GM23338 (cell line): ENCODE data around the gene RASAL3. TPM values are rescaled to one million over a fixed set of nuclear protein-coding genes. Genes with fewer than 3 reads are reported as not detected.

Source experiments
- ATAC-seq: fragments of 200-7000 bp; cut with Tn5 transposase; 3 replicates; pipeline ENCODE4 v1.9.1; 2020
- DNase-seq: peaks from one replicate; pipeline ENCODE4 v3.0.0-alpha.2; 2015; ENCODE audit warnings: low spot score
- H2AFZ ChIP-seq: fragments of 200-600 bp; sonication (generic); 2 replicates; pipeline ENCODE4 v1.8.0; 2016; ENCODE audit warnings: antibody characterized with exemption, mild to moderate bottlenecking, moderate library complexity
- H3F3A ChIP-seq: fragments of 200-600 bp; sonication (generic); replicated peaks from 2 replicates; pipeline ENCODE4 v1.8.0; 2017; ENCODE audit warnings: antibody characterized with exemption, mixed run types, low read depth
- H3K27ac ChIP-seq: fragments of 200-600 bp; sonication (generic); 2 replicates; pipeline ENCODE4 v1.6.1; 2016; ENCODE audit warnings: low read depth
- H3K27me3 ChIP-seq: fragments of 200-600 bp; sonication (generic); 2 replicates; pipeline ENCODE4 v1.8.0; 2016; ENCODE audit warnings: mild to moderate bottlenecking, mixed run types, moderate library complexity; ENCODE audit not compliant: insufficient read depth
- H3K36me3 ChIP-seq: fragments of 200-600 bp; sonication (generic); 2 replicates; pipeline ENCODE4 v1.8.0; 2016; ENCODE audit warnings: mild to moderate bottlenecking; ENCODE audit not compliant: insufficient read depth
- H3K4me1 ChIP-seq: fragments of 200-600 bp; sonication (generic); 2 replicates; pipeline ENCODE4 v1.8.0; 2016; ENCODE audit warnings: mild to moderate bottlenecking, moderate library complexity; ENCODE audit not compliant: insufficient read depth
- H3K4me2 ChIP-seq: fragments of 200-600 bp; sonication (generic); 2 replicates; pipeline ENCODE4 v1.7.1; 2017; ENCODE audit warnings: mixed run types
- H3K4me3 ChIP-seq: fragments of 200-600 bp; sonication (generic); 2 replicates; pipeline ENCODE4 v1.6.1; 2016; ENCODE audit warnings: mixed run types
- H3K79me2 ChIP-seq: fragments of 200-600 bp; sonication (generic); replicated peaks from 2 replicates; pipeline ENCODE4 v1.8.0; 2017; ENCODE audit warnings: mild to moderate bottlenecking; ENCODE audit not compliant: insufficient read depth
- H3K9me2 ChIP-seq: fragments of 200-600 bp; sonication (generic); 2 replicates; pipeline ENCODE4 v1.8.0; 2017; ENCODE audit not compliant: insufficient read depth
- H4K20me1 ChIP-seq: fragments of 200-600 bp; sonication (generic); replicated peaks from 2 replicates; pipeline ENCODE4 v1.8.0; 2017; ENCODE audit warnings: mild to moderate bottlenecking; ENCODE audit not compliant: insufficient read depth
- H3K27ac Mint-ChIP-seq: 2 replicates; pipeline ENCODE4 v1.8.0; 2020; ENCODE audit warnings: inconsistent platforms, mild to moderate bottlenecking, moderate library complexity, mixed read lengths
- H3K27me3 Mint-ChIP-seq: 3 replicates; pipeline ENCODE4 v1.8.0; 2022; ENCODE audit warnings: low read depth, mild to moderate bottlenecking, moderate library complexity, mixed read lengths, inconsistent platforms; ENCODE audit not compliant: insufficient read depth, poor library complexity
- H3K36me3 Mint-ChIP-seq: 3 replicates; pipeline ENCODE4 v1.8.0; 2021; ENCODE audit warnings: low read depth, mild to moderate bottlenecking, inconsistent platforms, moderate library complexity, mixed read lengths
- H3K4me1 Mint-ChIP-seq: 3 replicates; pipeline ENCODE4 v1.8.0; 2020; ENCODE audit warnings: mild to moderate bottlenecking, inconsistent platforms, mixed read lengths
- H3K4me3 Mint-ChIP-seq: 3 replicates; pipeline ENCODE4 v1.8.0; 2021; ENCODE audit warnings: moderate library complexity, mild to moderate bottlenecking, inconsistent platforms, mixed read lengths
- H3K9me3 Mint-ChIP-seq: 3 replicates; pipeline ENCODE4 v1.8.0; 2020; ENCODE audit warnings: moderate library complexity, mild to moderate bottlenecking, inconsistent platforms, mixed read lengths
- CREB1 ChIP-seq: fragments of 250-450 bp; sonication (Bioruptor Pico); IDR thresholded peaks from 2 replicates; pipeline ENCODE4 v1.5.0; 2020; ENCODE audit warnings: low read depth, mild to moderate bottlenecking, moderate library complexity
- EZH2phosphoT487 ChIP-seq: fragments of 200-600 bp; sonication (generic); IDR thresholded peaks from one replicate; pipeline ENCODE4 v1.8.1; 2018; ENCODE audit warnings: antibody characterized with exemption; ENCODE audit not compliant: unreplicated experiment
- JUNB ChIP-seq: IDR thresholded peaks from one replicate; pipeline ENCODE4 v1.6.1; 2016; ENCODE audit warnings: antibody characterized with exemption; ENCODE audit not compliant: unreplicated experiment
- NANOG ChIP-seq: IDR thresholded peaks from 2 replicates; pipeline ENCODE4 v1.6.1; 2016; ENCODE audit warnings: antibody characterized with exemption, borderline replicate concordance
- POLR2AphosphoS5 ChIP-seq: IDR thresholded peaks from 2 replicates; pipeline ENCODE4 v1.6.1; 2016; ENCODE audit warnings: antibody characterized with exemption, low read depth
- REST ChIP-seq: IDR thresholded peaks from one replicate; pipeline ENCODE4 v1.6.1; 2018; ENCODE audit warnings: antibody characterized with exemption; ENCODE audit not compliant: unreplicated experiment
- STAT1 ChIP-seq: IDR thresholded peaks from one replicate; pipeline ENCODE4 v1.6.1; 2016; ENCODE audit warnings: antibody characterized with exemption; ENCODE audit not compliant: unreplicated experiment
- ZNF114 ChIP-seq: fragments of 250-450 bp; sonication (Bioruptor Pico); IDR thresholded peaks from 2 replicates; pipeline ENCODE4 v1.5.0; 2020; ENCODE audit warnings: mild to moderate bottlenecking, moderate library complexity
- ZNF331 ChIP-seq: fragments of 250-450 bp; sonication (Bioruptor Pico); IDR thresholded peaks from 2 replicates; pipeline ENCODE4 v1.5.0; 2020; ENCODE audit warnings: low read depth, mild to moderate bottlenecking, moderate library complexity
- polyA plus RNA-seq: library from polyadenylated mRNA; unstranded; fragments of >200 nt; fragmentation: Nextera tagmentation; extraction: Ambion mirVana; gene quantifications from 2 replicates; pipeline ENCODE4 v1.2.1, GENCODE V29; 2016
- total RNA-seq: library from RNA; depleted of rRNA; stranded (reverse); fragments of >200 nt; shearing (Covaris generic); gene quantifications from 2 replicates; pipeline ENCODE4 v1.2.3, GENCODE V29; 2014
- TF ChIP-seq, protein P1 (sequence below): IDR thresholded peaks from 2 replicates; pipeline ENCODE4 v1.6.1; 2016; ENCODE audit warnings: antibody characterized with exemption
- TF ChIP-seq, protein P2 (sequence below): fragments of 250-450 bp; sonication (Bioruptor Pico); IDR thresholded peaks from 2 replicates; pipeline ENCODE4 v1.5.0; 2020; ENCODE audit warnings: mild to moderate bottlenecking, moderate library complexity
- TF ChIP-seq, protein P3 (sequence below), 2 experiments: fragments of 200-600 bp in 1 of 2; sonication (generic) in 1 of 2; conservative IDR thresholded peaks; 2 replicates each; pipeline versions ENCODE4 v1.5.1 to v1.6.1; 2016 to 2017; ENCODE audit warnings: antibody characterized with exemption in 2 of 2, low read depth in 2 of 2, mild to moderate bottlenecking in 2 of 2, moderate library complexity in 1 of 2

The RASAL3 gene
- total and polyA plus RNA-seq, 2 experiments from 2014 or later = 1.8 to 1.9 TPM

DNA sequence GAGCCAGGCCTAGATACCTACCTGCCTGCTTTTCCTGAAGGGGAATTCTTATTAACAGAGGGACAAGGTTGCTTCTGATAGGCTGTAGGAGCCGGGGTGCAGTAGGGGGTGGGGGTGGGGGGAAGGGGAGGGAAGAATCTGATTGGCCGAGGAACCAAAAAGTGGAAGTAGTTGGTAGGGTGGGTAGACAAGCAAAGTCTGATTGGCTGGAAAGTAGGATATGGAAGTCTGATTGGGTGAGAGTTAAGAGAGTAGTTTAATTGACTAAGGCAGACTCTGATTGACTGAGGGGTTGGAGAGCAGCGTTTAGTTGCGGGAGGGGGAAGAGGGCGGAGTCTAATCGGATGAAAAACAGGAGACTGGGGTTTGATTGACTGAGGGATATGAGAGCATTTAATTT is 34.6 kb upstream of the RASAL3 start (continued):
- TF ChIP-seq ZNF331 (CRISPR knock-in tag) = no peak
- no peak for TF ChIP-seq ZNF114 (CRISPR knock-in tag)
- no peak for TF ChIP-seq STAT1
- TF ChIP-seq JUNB = no peak

- Mint-ChIP-seq H3K9me3 (peaks cover 77% of the 10 kb centered on the region), H3K4me1 (no peaks in the 10 kb centered on the region), H3K36me3 (peaks cover 33% of the 10 kb centered on the region), H3K4me3 (no peak overlapping the region), H3K27ac (no peak overlapping the region), H3K27me3 (peaks cover 6% of the 10 kb centered on the region)
- no peak for DNase-seq
- Histone ChIP-seq H3K79me2 (no peaks in the 10 kb centered on the region), H3K4me2 (no peak overlapping the region), H3K36me3 (no peaks in the 10 kb centered on the region), H3K27me3 (no peaks in the 10 kb centered on the region), H3K27ac (no peak overlapping the region), H3F3A (no peaks in the 10 kb centered on the region), H3K4me3 (no peak overlapping the region), H2AFZ (no peak overlapping the region), H3K4me1 (no peaks in the 10 kb centered on the region), H4K20me1 (no peaks in the 10 kb centered on the region), H3K9me2 (no peaks in the 10 kb centered on the region)
- no peak for ATAC-seq
- TF ChIP-seq NANOG (no peak), CREB1 (CRISPR knock-in tag) (no peak), EZH2phosphoT487 (no peak), ZNF331 (CRISPR knock-in tag) (no peak), REST (no peak), ZNF114 (CRISPR knock-in tag) (no peak), POLR2AphosphoS5 (no peak), JUNB (no peak)
- TF ChIP-seq, protein P1, sequence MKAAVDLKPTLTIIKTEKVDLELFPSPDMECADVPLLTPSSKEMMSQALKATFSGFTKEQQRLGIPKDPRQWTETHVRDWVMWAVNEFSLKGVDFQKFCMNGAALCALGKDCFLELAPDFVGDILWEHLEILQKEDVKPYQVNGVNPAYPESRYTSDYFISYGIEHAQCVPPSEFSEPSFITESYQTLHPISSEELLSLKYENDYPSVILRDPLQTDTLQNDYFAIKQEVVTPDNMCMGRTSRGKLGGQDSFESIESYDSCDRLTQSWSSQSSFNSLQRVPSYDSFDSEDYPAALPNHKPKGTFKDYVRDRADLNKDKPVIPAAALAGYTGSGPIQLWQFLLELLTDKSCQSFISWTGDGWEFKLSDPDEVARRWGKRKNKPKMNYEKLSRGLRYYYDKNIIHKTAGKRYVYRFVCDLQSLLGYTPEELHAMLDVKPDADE = no peak
- TF ChIP-seq, protein P2, sequence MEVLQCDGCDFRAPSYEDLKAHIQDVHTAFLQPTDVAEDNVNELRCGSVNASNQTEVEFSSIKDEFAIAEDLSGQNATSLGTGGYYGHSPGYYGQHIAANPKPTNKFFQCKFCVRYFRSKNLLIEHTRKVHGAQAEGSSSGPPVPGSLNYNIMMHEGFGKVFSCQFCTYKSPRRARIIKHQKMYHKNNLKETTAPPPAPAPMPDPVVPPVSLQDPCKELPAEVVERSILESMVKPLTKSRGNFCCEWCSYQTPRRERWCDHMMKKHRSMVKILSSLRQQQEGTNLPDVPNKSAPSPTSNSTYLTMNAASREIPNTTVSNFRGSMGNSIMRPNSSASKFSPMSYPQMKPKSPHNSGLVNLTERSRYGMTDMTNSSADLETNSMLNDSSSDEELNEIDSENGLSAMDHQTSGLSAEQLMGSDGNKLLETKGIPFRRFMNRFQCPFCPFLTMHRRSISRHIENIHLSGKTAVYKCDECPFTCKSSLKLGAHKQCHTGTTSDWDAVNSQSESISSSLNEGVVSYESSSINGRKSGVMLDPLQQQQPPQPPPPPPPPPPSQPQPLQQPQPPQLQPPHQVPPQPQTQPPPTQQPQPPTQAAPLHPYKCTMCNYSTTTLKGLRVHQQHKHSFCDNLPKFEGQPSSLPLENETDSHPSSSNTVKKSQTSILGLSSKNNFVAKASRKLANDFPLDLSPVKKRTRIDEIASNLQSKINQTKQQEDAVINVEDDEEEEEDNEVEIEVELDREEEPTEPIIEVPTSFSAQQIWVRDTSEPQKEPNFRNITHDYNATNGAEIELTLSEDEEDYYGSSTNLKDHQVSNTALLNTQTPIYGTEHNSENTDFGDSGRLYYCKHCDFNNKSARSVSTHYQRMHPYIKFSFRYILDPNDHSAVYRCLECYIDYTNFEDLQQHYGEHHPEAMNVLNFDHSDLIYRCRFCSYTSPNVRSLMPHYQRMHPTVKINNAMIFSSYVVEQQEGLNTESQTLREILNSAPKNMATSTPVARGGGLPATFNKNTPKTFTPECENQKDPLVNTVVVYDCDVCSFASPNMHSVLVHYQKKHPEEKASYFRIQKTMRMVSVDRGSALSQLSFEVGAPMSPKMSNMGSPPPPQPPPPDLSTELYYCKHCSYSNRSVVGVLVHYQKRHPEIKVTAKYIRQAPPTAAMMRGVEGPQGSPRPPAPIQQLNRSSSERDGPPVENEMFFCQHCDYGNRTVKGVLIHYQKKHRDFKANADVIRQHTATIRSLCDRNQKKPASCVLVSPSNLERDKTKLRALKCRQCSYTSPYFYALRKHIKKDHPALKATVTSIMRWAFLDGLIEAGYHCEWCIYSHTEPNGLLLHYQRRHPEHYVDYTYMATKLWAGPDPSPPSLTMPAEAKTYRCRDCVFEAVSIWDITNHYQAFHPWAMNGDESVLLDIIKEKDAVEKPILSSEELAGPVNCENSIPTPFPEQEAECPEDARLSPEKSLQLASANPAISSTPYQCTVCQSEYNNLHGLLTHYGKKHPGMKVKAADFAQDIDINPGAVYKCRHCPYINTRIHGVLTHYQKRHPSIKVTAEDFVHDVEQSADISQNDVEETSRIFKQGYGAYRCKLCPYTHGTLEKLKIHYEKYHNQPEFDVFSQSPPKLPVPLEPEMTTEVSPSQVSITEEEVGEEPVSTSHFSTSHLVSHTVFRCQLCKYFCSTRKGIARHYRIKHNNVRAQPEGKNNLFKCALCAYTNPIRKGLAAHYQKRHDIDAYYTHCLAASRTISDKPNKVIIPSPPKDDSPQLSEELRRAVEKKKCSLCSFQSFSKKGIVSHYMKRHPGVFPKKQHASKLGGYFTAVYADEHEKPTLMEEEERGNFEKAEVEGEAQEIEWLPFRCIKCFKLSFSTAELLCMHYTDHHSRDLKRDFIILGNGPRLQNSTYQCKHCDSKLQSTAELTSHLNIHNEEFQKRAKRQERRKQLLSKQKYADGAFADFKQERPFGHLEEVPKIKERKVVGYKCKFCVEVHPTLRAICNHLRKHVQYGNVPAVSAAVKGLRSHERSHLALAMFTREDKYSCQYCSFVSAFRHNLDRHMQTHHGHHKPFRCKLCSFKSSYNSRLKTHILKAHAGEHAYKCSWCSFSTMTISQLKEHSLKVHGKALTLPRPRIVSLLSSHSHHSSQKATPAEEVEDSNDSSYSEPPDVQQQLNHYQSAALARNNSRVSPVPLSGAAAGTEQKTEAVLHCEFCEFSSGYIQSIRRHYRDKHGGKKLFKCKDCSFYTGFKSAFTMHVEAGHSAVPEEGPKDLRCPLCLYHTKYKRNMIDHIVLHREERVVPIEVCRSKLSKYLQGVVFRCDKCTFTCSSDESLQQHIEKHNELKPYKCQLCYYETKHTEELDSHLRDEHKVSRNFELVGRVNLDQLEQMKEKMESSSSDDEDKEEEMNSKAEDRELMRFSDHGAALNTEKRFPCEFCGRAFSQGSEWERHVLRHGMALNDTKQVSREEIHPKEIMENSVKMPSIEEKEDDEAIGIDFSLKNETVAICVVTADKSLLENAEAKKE (CRISPR knock-in tag) = no peak
- TF ChIP-seq, protein P3, sequence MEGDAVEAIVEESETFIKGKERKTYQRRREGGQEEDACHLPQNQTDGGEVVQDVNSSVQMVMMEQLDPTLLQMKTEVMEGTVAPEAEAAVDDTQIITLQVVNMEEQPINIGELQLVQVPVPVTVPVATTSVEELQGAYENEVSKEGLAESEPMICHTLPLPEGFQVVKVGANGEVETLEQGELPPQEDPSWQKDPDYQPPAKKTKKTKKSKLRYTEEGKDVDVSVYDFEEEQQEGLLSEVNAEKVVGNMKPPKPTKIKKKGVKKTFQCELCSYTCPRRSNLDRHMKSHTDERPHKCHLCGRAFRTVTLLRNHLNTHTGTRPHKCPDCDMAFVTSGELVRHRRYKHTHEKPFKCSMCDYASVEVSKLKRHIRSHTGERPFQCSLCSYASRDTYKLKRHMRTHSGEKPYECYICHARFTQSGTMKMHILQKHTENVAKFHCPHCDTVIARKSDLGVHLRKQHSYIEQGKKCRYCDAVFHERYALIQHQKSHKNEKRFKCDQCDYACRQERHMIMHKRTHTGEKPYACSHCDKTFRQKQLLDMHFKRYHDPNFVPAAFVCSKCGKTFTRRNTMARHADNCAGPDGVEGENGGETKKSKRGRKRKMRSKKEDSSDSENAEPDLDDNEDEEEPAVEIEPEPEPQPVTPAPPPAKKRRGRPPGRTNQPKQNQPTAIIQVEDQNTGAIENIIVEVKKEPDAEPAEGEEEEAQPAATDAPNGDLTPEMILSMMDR (conservative IDR thresholded peaks at IDR 0.05; ENCODE audit: low read depth in 2 of 2) = no peak
These were observed 34.0 kb upstream of the RASAL3 start for GRCh38 chr19:15498156-15498858.
